ENCODE results near the gene SLC6A17.

GRCh38 chr1:110245876-110246620 lies 95.8 kb downstream of the SLC6A17 start:
- no peak for TF ChIP-seq CTCF (conservative IDR thresholded peaks at IDR 0.05 in 1 of 2, IDR thresholded peaks at IDR 0.05 in 1 of 2; ENCODE audit: extremely low read depth in 1 of 2, insufficient read depth in 1 of 2, low read depth in 1 of 2, low read length in 2 of 2)
- TF ChIP-seq EZH2 (IDR thresholded peaks at IDR 0.05; ENCODE audit: borderline replicate concordance, low read length) = no peak
